Measurements from ENCODE around the gene TBCD.

TBCD gene

DNA sequence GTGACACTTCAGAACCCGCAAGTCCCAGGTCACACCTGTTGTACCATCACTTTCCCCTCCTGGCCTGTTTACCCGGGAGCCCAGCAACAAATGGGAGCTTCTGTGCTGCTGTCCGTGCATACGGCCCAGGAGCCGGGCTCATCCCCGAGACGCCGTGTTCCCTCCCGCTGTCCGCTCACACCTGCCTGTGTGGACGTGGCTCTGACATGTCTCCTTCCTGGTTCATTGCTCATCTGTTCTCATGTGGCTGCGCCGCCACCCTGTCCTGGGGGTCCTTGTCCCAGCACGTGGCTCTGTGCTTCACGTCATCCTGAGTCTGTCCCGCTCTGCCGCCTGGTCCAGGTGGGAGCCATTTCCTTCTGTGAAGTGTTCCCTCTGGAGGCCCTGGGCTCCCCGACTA, 37.9 kb downstream of the TBCD start:
- Histone ChIP-seq H3K4me1 (ENCODE audit: control insufficient read depth in 1 of 2, insufficient read depth in 2 of 2, low read length in 2 of 2) (peaks cover 0 to 4% of the 10 kb centered on the region in 2 donors), H3K27me3 (ENCODE audit: control insufficient read depth in 1 of 2, insufficient read depth in 2 of 2, low read length in 2 of 2) (no peaks in the 10 kb centered on the region), H3K9ac (ENCODE audit: low read depth in 1 of 2, low read length in 2 of 2) (no peak overlapping the region), H3K9me3 (ENCODE audit: control insufficient read depth in 1 of 2, low read length in 2 of 2) (no peaks in the 10 kb centered on the region), H3K4me3 (ENCODE audit: low read depth in 1 of 2, low read length in 2 of 2) (no peak overlapping the region), H3K36me3 (ENCODE audit: control insufficient read depth in 1 of 2, insufficient read depth in 2 of 2, low read length in 2 of 2) (peaks cover 0 to 4% of the 10 kb centered on the region in 2 donors), H3K27ac (ENCODE audit: low read depth, low read length) (no peak overlapping the region)

- Histone ChIP-seq H3K9me3 (ENCODE audit: control insufficient read depth in 1 of 2, low read length in 2 of 2) (no peaks in the 10 kb centered on the region), H3K36me3 (ENCODE audit: control insufficient read depth in 1 of 2, insufficient read depth in 2 of 2, low read length in 2 of 2) (peaks cover 0 to 6% of the 10 kb centered on the region in 2 donors), H3K4me1 (ENCODE audit: control insufficient read depth in 1 of 2, insufficient read depth in 2 of 2, low read length in 2 of 2) (peaks cover 0 to 4% of the 10 kb centered on the region in 2 donors), H3K27me3 (ENCODE audit: control insufficient read depth in 1 of 2, insufficient read depth in 2 of 2, low read length in 2 of 2) (no peaks in the 10 kb centered on the region), H3K27ac (ENCODE audit: low read depth, low read length) (no peak overlapping the region), H3K4me3 (ENCODE audit: low read depth in 1 of 2, low read length in 2 of 2) (no peak overlapping the region), H3K9ac (ENCODE audit: low read depth in 1 of 2, low read length in 2 of 2) (no peak overlapping the region)
These were observed 38.5 kb downstream of the TBCD start for GRCh38 chr17:82790391-82790790.

GRCh38 chr17:82791532-82791931, 39.7 kb downstream of the TBCD start:
- Histone ChIP-seq H3K27ac (ENCODE audit: low read depth, low read length) (no peak overlapping the region), H3K36me3 (ENCODE audit: control insufficient read depth in 1 of 2, insufficient read depth in 2 of 2, low read length in 2 of 2) (peaks cover 0 to 8% of the 10 kb centered on the region in 2 donors), H3K4me3 (ENCODE audit: low read depth in 1 of 2, low read length in 2 of 2) (no peak overlapping the region), H3K9ac (ENCODE audit: low read depth in 1 of 2, low read length in 2 of 2) (no peak overlapping the region), H3K27me3 (ENCODE audit: control insufficient read depth in 1 of 2, insufficient read depth in 2 of 2, low read length in 2 of 2) (no peaks in the 10 kb centered on the region), H3K9me3 (ENCODE audit: control insufficient read depth in 1 of 2, low read length in 2 of 2) (no peaks in the 10 kb centered on the region), H3K4me1 (ENCODE audit: control insufficient read depth in 1 of 2, insufficient read depth in 2 of 2, low read length in 2 of 2) (peaks cover 0 to 4% of the 10 kb centered on the region in 2 donors)

GRCh38 chr17:82793974-82794630, 42.2 kb downstream of the TBCD start:
- H3K9me3 ChIP-seq (ENCODE audit: control insufficient read depth in 1 of 2, low read length in 2 of 2): no peaks in the 10 kb centered on the region
- H3K4me3 ChIP-seq (ENCODE audit: low read depth in 1 of 2, low read length in 2 of 2): no peak overlapping the region
- H3K27me3 ChIP-seq (ENCODE audit: control insufficient read depth in 1 of 2, insufficient read depth in 2 of 2, low read length in 2 of 2): no peaks in the 10 kb centered on the region
- H3K9ac ChIP-seq (ENCODE audit: low read depth in 1 of 2, low read length in 2 of 2): no peak overlapping the region
- H3K4me1 ChIP-seq (ENCODE audit: control insufficient read depth in 1 of 2, insufficient read depth in 2 of 2, low read length in 2 of 2): no peaks in the 10 kb centered on the region
- no peak overlapping the region for H3K27ac ChIP-seq (ENCODE audit: low read depth, low read length)
- peaks cover 0 to 13% of the 10 kb centered on the region in 2 donors for H3K36me3 ChIP-seq (ENCODE audit: control insufficient read depth in 1 of 2, insufficient read depth in 2 of 2, low read length in 2 of 2)

GRCh38 chr17:82794781-82795482, 43.1 kb downstream of the TBCD start:
- no peaks in the 10 kb centered on the region for H3K4me1 ChIP-seq (ENCODE audit: control insufficient read depth in 1 of 2, insufficient read depth in 2 of 2, low read length in 2 of 2)
- H3K36me3 ChIP-seq (ENCODE audit: control insufficient read depth in 1 of 2, insufficient read depth in 2 of 2, low read length in 2 of 2): peaks cover 0 to 13% of the 10 kb centered on the region in 2 donors
- H3K27ac ChIP-seq (ENCODE audit: low read depth, low read length): peak overlapping the region; percentile 42
- no peaks in the 10 kb centered on the region for H3K27me3 ChIP-seq (ENCODE audit: control insufficient read depth in 1 of 2, insufficient read depth in 2 of 2, low read length in 2 of 2)
- no peak overlapping the region for H3K9ac ChIP-seq (ENCODE audit: low read depth in 1 of 2, low read length in 2 of 2)
- no peak overlapping the region for H3K4me3 ChIP-seq (ENCODE audit: low read depth in 1 of 2, low read length in 2 of 2)
- H3K9me3 ChIP-seq (ENCODE audit: control insufficient read depth in 1 of 2, low read length in 2 of 2): no peaks in the 10 kb centered on the region

GRCh38 chr17:82795615-82796014, 43.8 kb downstream of the TBCD start:
- peak overlapping the region; percentile 42 for H3K27ac ChIP-seq (ENCODE audit: low read depth, low read length)
- H3K4me1 ChIP-seq (ENCODE audit: control insufficient read depth in 1 of 2, insufficient read depth in 2 of 2, low read length in 2 of 2): no peaks in the 10 kb centered on the region
- no peak overlapping the region for H3K4me3 ChIP-seq (ENCODE audit: low read depth in 1 of 2, low read length in 2 of 2)
- H3K36me3 ChIP-seq (ENCODE audit: control insufficient read depth in 1 of 2, insufficient read depth in 2 of 2, low read length in 2 of 2): peaks cover 2 to 15% of the 10 kb centered on the region in 2 donors
- H3K9ac ChIP-seq (ENCODE audit: low read depth in 1 of 2, low read length in 2 of 2): no peak overlapping the region
- H3K27me3 ChIP-seq (ENCODE audit: control insufficient read depth in 1 of 2, insufficient read depth in 2 of 2, low read length in 2 of 2): no peaks in the 10 kb centered on the region
- no peaks in the 10 kb centered on the region for H3K9me3 ChIP-seq (ENCODE audit: control insufficient read depth in 1 of 2, low read length in 2 of 2)

- Histone ChIP-seq H3K9me3 (ENCODE audit: control insufficient read depth in 1 of 2, low read length in 2 of 2) (no peaks in the 10 kb centered on the region), H3K9ac (ENCODE audit: low read depth in 1 of 2, low read length in 2 of 2) (no peak overlapping the region), H3K27me3 (ENCODE audit: control insufficient read depth in 1 of 2, insufficient read depth in 2 of 2, low read length in 2 of 2) (no peaks in the 10 kb centered on the region), H3K27ac (ENCODE audit: low read depth, low read length) (no peak overlapping the region), H3K4me3 (ENCODE audit: low read depth in 1 of 2, low read length in 2 of 2) (no peak overlapping the region), H3K4me1 (ENCODE audit: control insufficient read depth in 1 of 2, insufficient read depth in 2 of 2, low read length in 2 of 2) (no peaks in the 10 kb centered on the region), H3K36me3 (ENCODE audit: control insufficient read depth in 1 of 2, insufficient read depth in 2 of 2, low read length in 2 of 2) (peaks cover 4 to 19% of the 10 kb centered on the region in 2 donors)
These were observed 45.2 kb downstream of the TBCD start for GRCh38 chr17:82797061-82797460.

GRCh38 chr17:82798752-82799151, 46.9 kb downstream of the TBCD start:
- Histone ChIP-seq H3K4me1 (ENCODE audit: control insufficient read depth in 1 of 2, insufficient read depth in 2 of 2, low read length in 2 of 2) (no peaks in the 10 kb centered on the region), H3K36me3 (ENCODE audit: control insufficient read depth in 1 of 2, insufficient read depth in 2 of 2, low read length in 2 of 2) (peaks cover 4 to 19% of the 10 kb centered on the region in 2 donors), H3K9ac (ENCODE audit: low read depth in 1 of 2, low read length in 2 of 2) (no peak overlapping the region), H3K27me3 (ENCODE audit: control insufficient read depth in 1 of 2, insufficient read depth in 2 of 2, low read length in 2 of 2) (no peaks in the 10 kb centered on the region), H3K27ac (ENCODE audit: low read depth, low read length) (no peak overlapping the region), H3K4me3 (ENCODE audit: low read depth in 1 of 2, low read length in 2 of 2) (no peak overlapping the region), H3K9me3 (ENCODE audit: control insufficient read depth in 1 of 2, low read length in 2 of 2) (no peaks in the 10 kb centered on the region)

GRCh38 chr17:82799591-82799990, 47.7 kb downstream of the TBCD start:
- H3K9ac ChIP-seq (ENCODE audit: low read depth in 1 of 2, low read length in 2 of 2): no peak overlapping the region
- peaks cover 4 to 19% of the 10 kb centered on the region in 2 donors for H3K36me3 ChIP-seq (ENCODE audit: control insufficient read depth in 1 of 2, insufficient read depth in 2 of 2, low read length in 2 of 2)
- no peaks in the 10 kb centered on the region for H3K4me1 ChIP-seq (ENCODE audit: control insufficient read depth in 1 of 2, insufficient read depth in 2 of 2, low read length in 2 of 2)

DNA sequence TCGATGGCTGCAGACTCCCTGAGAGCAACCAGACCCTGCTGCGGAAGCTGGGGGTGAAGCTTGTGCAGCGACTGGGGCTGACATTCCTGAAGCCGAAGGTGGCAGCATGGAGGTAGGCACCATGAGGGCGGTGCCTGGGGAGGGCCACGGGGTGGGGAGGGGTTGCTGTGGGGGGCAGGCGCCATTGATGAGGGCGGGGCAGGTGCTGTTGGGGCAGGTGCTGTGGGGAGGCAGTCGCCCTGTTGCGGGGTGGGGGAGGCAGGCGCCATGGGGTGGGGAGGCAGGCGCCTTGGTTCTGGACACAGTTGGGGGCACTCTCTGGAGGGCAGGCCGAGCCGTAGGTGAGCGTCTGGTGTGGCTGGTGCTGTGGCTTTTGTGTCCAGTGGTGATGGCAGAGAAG, 49.0 kb downstream of the TBCD start:
- H3K27ac ChIP-seq (ENCODE audit: low read depth, low read length): no peak overlapping the region
- H3K9ac ChIP-seq (ENCODE audit: low read depth in 1 of 2, low read length in 2 of 2): no peak overlapping the region
- no peaks in the 10 kb centered on the region for H3K27me3 ChIP-seq (ENCODE audit: control insufficient read depth in 1 of 2, insufficient read depth in 2 of 2, low read length in 2 of 2)
- no peak overlapping the region for H3K4me3 ChIP-seq (ENCODE audit: low read depth in 1 of 2, low read length in 2 of 2)
- H3K4me1 ChIP-seq (ENCODE audit: control insufficient read depth in 1 of 2, insufficient read depth in 2 of 2, low read length in 2 of 2): peaks cover 0 to 3% of the 10 kb centered on the region in 2 donors
- peaks cover 4 to 18% of the 10 kb centered on the region in 2 donors for H3K36me3 ChIP-seq (ENCODE audit: control insufficient read depth in 1 of 2, insufficient read depth in 2 of 2, low read length in 2 of 2)
- no peaks in the 10 kb centered on the region for H3K9me3 ChIP-seq (ENCODE audit: control insufficient read depth in 1 of 2, low read length in 2 of 2)

More at GRCh38 chr17:82799591-82799990, 47.7 kb downstream of the TBCD start:
- no peak overlapping the region for H3K27ac ChIP-seq (ENCODE audit: low read depth, low read length)
- no peaks in the 10 kb centered on the region for H3K9me3 ChIP-seq (ENCODE audit: control insufficient read depth in 1 of 2, low read length in 2 of 2)
- H3K27me3 ChIP-seq (ENCODE audit: control insufficient read depth in 1 of 2, insufficient read depth in 2 of 2, low read length in 2 of 2): no peaks in the 10 kb centered on the region
- H3K4me3 ChIP-seq (ENCODE audit: low read depth in 1 of 2, low read length in 2 of 2): no peak overlapping the region

All from duodenal mucosa (tissue), 2 donors.